PC-9 (cell line): ENCODE data around the gene NRG3. TPM values are rescaled to one million over a fixed set of nuclear protein-coding genes. Genes with fewer than 3 reads are reported as not detected.

Experiments used
- BruUV-seq: library from RNA; stranded (reverse); fragments of 400-500 nt; replicated peaks from 2 replicates; lab custom pipeline; 2021; lab: Mats Ljungman, UMichigan
- CTCF ChIA-PET: fragments of 300-600 bp; sonication (Branson Sonifier 250); formaldehyde crosslinking; loops from one replicate; lab custom pipeline; 2022; ENCODE audit warnings: antibody characterized with exemption; lab: Charles Lee
- POLR2A ChIA-PET: fragments of 300-600 bp; sonication (Branson Sonifier 250); formaldehyde crosslinking; loops from one replicate; lab custom pipeline; 2022; ENCODE audit warnings: antibody characterized with exemption; ENCODE audit not compliant: unreplicated experiment; lab: Charles Lee
- DNase-seq, 2 experiments: peaks; one replicate each; pipeline versions ENCODE4 v3.0.0 to v3.0.0-alpha.2; 2015 to 2022; ENCODE audit warnings: mixed read lengths in 1 of 2
- H2AFZ ChIP-seq: fragments of 200-600 bp; sonication (generic); 2 replicates; pipeline ENCODE4 v1.8.1; 2017; ENCODE audit warnings: antibody characterized with exemption
- H3F3A ChIP-seq: fragments of 200-600 bp; sonication (generic); 2 replicates; pipeline ENCODE4 v1.8.1; 2017; ENCODE audit warnings: antibody characterized with exemption, mild to moderate bottlenecking, low read depth; ENCODE audit not compliant: insufficient read depth
- H3K27ac ChIP-seq: fragments of 200-600 bp; sonication (generic); 2 replicates; pipeline ENCODE4 v1.6.1; 2016; ENCODE audit warnings: mixed run types
- H3K27me3 ChIP-seq: fragments of 200-600 bp; sonication (generic); 2 replicates; pipeline ENCODE4 v1.6.1; 2016; ENCODE audit warnings: low read depth, mixed run types; ENCODE audit not compliant: insufficient read depth
- H3K36me3 ChIP-seq: fragments of 200-600 bp; sonication (generic); 2 replicates; pipeline ENCODE4 v1.6.1; 2016; ENCODE audit warnings: low read depth, mixed run types
- H3K4me1 ChIP-seq: fragments of 200-600 bp; sonication (generic); replicated peaks from 2 replicates; pipeline ENCODE4 v1.6.1; 2016; ENCODE audit warnings: mixed run types; ENCODE audit not compliant: insufficient read depth
- H3K4me2 ChIP-seq: fragments of 200-600 bp; sonication (generic); 2 replicates; pipeline ENCODE4 v1.6.1; 2017; ENCODE audit warnings: mixed run types
- H3K4me3 ChIP-seq: fragments of 200-600 bp; sonication (generic); 2 replicates; pipeline ENCODE4 v1.6.1; 2016; ENCODE audit warnings: mixed run types
- H3K79me2 ChIP-seq: fragments of 200-600 bp; sonication (generic); 2 replicates; pipeline ENCODE4 v1.6.1; 2017; ENCODE audit warnings: low read depth, mixed run types
- H3K9me2 ChIP-seq: fragments of 200-600 bp; sonication (generic); 2 replicates; pipeline ENCODE4 v1.8.1; 2017; ENCODE audit warnings: mild to moderate bottlenecking; ENCODE audit not compliant: insufficient read depth
- H3K9me3 ChIP-seq: fragments of 200-600 bp; sonication (generic); 2 replicates; pipeline ENCODE4 v1.8.1; 2016; ENCODE audit warnings: low read depth; ENCODE audit not compliant: insufficient read depth
- H4K20me1 ChIP-seq: fragments of 200-600 bp; sonication (generic); 2 replicates; pipeline ENCODE4 v1.8.1; 2017; ENCODE audit not compliant: insufficient read depth
- CTCF ChIP-seq: fragments of 200-600 bp; sonication (generic); conservative IDR thresholded peaks from 2 replicates; pipeline ENCODE4 v1.6.1; 2017; ENCODE audit warnings: mixed run types, antibody characterized with exemption, mild to moderate bottlenecking, moderate library complexity
- EZH2 ChIP-seq: fragments of 200-600 bp; sonication (generic); IDR thresholded peaks from 2 replicates; pipeline ENCODE4 v1.8.0; 2017; ENCODE audit warnings: antibody characterized with exemption, low read depth
- intact Hi-C: fragments of 100-400 bp; cut with micrococcal nuclease; formaldehyde crosslinking; loops from one replicate; pipeline ENCODE4 v1.10.0; 2022; ENCODE audit not compliant: unreplicated experiment
- total RNA-seq: library from RNA; stranded (reverse); gene quantifications from 2 replicates; pipeline ENCODE4 v1.2.3, GENCODE V29; 2021

Gene NRG3
- total RNA-seq, 1 experiment from 2014 or later: not detected

DNA sequence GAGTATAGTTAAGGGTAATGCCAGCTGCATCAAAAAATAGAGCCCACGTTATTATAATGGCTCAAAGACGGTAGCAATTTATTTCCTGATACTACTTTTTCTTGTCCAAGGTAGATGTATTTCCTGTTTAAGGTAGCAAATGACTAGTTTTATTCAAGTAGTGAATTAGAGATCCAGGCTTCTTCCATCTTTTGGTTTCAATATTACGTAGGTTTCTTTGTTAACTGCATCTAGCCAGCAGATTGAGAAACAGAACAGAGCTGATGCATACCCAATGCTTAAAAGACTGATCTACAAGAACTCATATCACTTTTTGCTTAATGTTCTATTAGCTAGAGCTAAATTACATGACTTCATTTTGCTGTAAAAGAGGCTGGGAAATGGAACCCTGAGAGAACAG, 992.1 kb downstream of the NRG3 start:
- Histone ChIP-seq H4K20me1 (no peaks in the 10 kb centered on the region), H3K4me1 (no peaks in the 10 kb centered on the region), H3K79me2 (no peaks in the 10 kb centered on the region), H3K9me3 (no peaks in the 10 kb centered on the region), H3K27me3 (no peaks in the 10 kb centered on the region), H2AFZ (no peak overlapping the region), H3K27ac (no peak overlapping the region), H3K4me2 (no peak overlapping the region), H3F3A (no peaks in the 10 kb centered on the region), H3K4me3 (no peak overlapping the region), H3K36me3 (no peaks in the 10 kb centered on the region), H3K9me2 (no peaks in the 10 kb centered on the region)
- ChIA-PET POLR2A (no interaction called here), CTCF (no interaction called here)
- BruUV-seq: no TSS peak
- no peak for DNase-seq
- intact Hi-C loops: no loop called here
- no peak for TF ChIP-seq EZH2
- no peak for TF ChIP-seq CTCF

DNA sequence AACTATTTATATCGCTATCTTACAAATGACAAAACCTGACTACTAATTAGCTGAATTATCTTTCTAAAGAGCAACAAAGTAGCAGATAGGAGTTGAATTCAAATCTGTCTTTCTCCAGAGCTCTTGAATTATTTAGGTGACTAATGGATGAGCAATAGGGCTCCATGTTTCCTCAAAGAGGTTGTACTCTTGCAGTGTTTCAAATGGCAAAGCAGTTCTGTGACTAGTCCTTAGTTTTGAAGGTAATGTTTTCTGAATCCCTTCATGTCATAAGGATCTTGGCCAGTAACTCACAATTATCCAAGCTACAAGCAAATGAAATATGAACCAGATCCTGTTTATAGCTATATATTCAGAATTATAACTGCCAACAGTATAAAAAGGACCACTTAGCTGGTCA, 999.7 kb downstream of the NRG3 start:
- Histone ChIP-seq H3K36me3 (no peaks in the 10 kb centered on the region), H3K27ac (no peak overlapping the region), H2AFZ (no peak overlapping the region), H4K20me1 (no peaks in the 10 kb centered on the region), H3K9me2 (no peaks in the 10 kb centered on the region), H3K27me3 (0 out of 2 replicates have a peak, but pooled peaks cover 3% of the 10 kb centered on the region), H3K9me3 (no peaks in the 10 kb centered on the region), H3F3A (no peaks in the 10 kb centered on the region), H3K4me2 (no peak overlapping the region), H3K4me3 (no peak overlapping the region), H3K4me1 (no peaks in the 10 kb centered on the region), H3K79me2 (no peaks in the 10 kb centered on the region)
- BruUV-seq: no TSS peak
- ChIA-PET POLR2A (no interaction called here), CTCF (no interaction called here)
- TF ChIP-seq EZH2 (no peak), CTCF (no peak)
- intact Hi-C loops: no loop called here
- DNase-seq: no peak

DNA sequence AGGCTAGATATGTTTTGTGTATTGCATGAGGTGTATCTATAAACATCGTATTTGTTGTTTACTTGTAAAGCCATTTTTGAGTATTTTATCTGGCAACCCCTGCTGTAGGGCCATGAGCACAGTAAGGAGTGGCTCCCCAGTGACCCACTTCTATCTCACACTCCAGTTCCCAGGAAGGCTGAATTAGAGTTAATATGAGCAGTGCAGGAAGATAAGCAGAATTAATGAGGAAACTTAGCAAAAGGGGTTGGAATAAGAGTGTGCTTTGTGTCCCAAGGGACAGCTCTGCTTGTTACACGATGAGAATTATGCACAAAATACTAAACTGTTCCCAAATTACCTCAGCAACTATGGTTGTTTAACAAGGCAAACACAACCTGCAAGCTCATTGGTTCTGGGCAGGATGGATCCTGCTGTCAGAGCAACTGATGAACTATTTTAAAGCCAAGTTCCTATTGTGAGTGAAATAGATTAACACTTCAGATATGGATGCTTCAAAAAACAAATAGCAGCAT, 1005.8 kb downstream of the NRG3 start:
- DNase-seq: no peak
- H2AFZ ChIP-seq: no peak overlapping the region
- H3K4me2 ChIP-seq: no peak overlapping the region
- no peaks in the 10 kb centered on the region for H3K79me2 ChIP-seq
- H3K9me2 ChIP-seq: no peaks in the 10 kb centered on the region; the same call in 1 of the 2 replicates
- H3K27ac ChIP-seq: no peak overlapping the region
- H3F3A ChIP-seq: no peaks in the 10 kb centered on the region
- H3K9me3 ChIP-seq: no peaks in the 10 kb centered on the region
- TF ChIP-seq CTCF (no peak), EZH2 (no peak)
- H3K36me3 ChIP-seq: no peaks in the 10 kb centered on the region
- no peaks in the 10 kb centered on the region for H3K4me1 ChIP-seq
- CTCF ChIA-PET: no interaction called here
- no peak overlapping the region for H3K4me3 ChIP-seq
- 0 out of 2 replicates have a peak, but pooled peaks cover 7% of the 10 kb centered on the region for H3K27me3 ChIP-seq
- no peaks in the 10 kb centered on the region for H4K20me1 ChIP-seq
- no TSS peak for BruUV-seq
- POLR2A ChIA-PET: no interaction called here
- intact Hi-C loops: no loop called here
